Mesenchymal stem cell (in vitro differentiated cells and primary cell): Measurements from ENCODE around the gene CD4.

Source experiments
- DNase-seq: peaks from one replicate; pipeline ENCODE4 v3.0.0-alpha.2; 2013
- H2AFZ ChIP-seq: one replicate; pipeline ENCODE4 v1.6.1; 2013; ENCODE audit warnings: low read depth, mild to moderate bottlenecking, control low read depth, inconsistent platforms, low read length, moderate library complexity
- H2AK5ac ChIP-seq: 2 replicates; pipeline ENCODE4 v1.6.1; 2013; ENCODE audit warnings: low read length, moderate library complexity, mild to moderate bottlenecking, inconsistent platforms; ENCODE audit not compliant: severe bottlenecking
- H2BK120ac ChIP-seq: one replicate; pipeline ENCODE4 v1.6.1; 2013; ENCODE audit warnings: low read depth, mild to moderate bottlenecking, inconsistent platforms, low read length, moderate library complexity
- H2BK12ac ChIP-seq, 2 experiments: one replicate each; pipeline ENCODE4 v1.6.1; 2013; ENCODE audit warnings: inconsistent platforms in 2 of 2, low read length in 2 of 2, mild to moderate bottlenecking in 2 of 2, moderate library complexity in 2 of 2, control low read depth in 1 of 2
- H2BK15ac ChIP-seq: one replicate; pipeline ENCODE4 v1.6.1; 2013; ENCODE audit warnings: mild to moderate bottlenecking, low read depth, inconsistent platforms; ENCODE audit not compliant: poor library complexity, severe bottlenecking
- H2BK5ac ChIP-seq: 2 replicates; pipeline ENCODE4 v1.6.1; 2013; ENCODE audit warnings: low read depth, mild to moderate bottlenecking, low read length, control low read depth, inconsistent platforms; ENCODE audit not compliant: poor library complexity, severe bottlenecking
- H3K14ac ChIP-seq, 2 experiments: one replicate each; pipeline ENCODE4 v1.6.1; 2013; ENCODE audit warnings: inconsistent platforms in 2 of 2, low read length in 2 of 2, control low read depth in 1 of 2, mild to moderate bottlenecking in 1 of 2, moderate library complexity in 1 of 2
- H3K18ac ChIP-seq, 2 experiments: one replicate each; pipeline ENCODE4 v1.6.1; 2013; ENCODE audit warnings: inconsistent platforms in 2 of 2, low read length in 2 of 2, control low read depth in 1 of 2, low read depth in 1 of 2, mild to moderate bottlenecking in 1 of 2
- H3K23ac ChIP-seq, 2 experiments: one replicate each; pipeline ENCODE4 v1.6.1; 2013; ENCODE audit warnings: inconsistent platforms in 2 of 2, low read length in 2 of 2, mild to moderate bottlenecking in 2 of 2, moderate library complexity in 2 of 2, control low read depth in 1 of 2
- H3K27ac ChIP-seq: 2 replicates; pipeline ENCODE4 v1.5.1; 2013; ENCODE audit warnings: mild to moderate bottlenecking, moderate library complexity, low read length, control low read depth, inconsistent platforms; ENCODE audit not compliant: poor library complexity, severe bottlenecking
- H3K27me3 ChIP-seq, 2 experiments: 2 replicates each; pipeline versions ENCODE4 v1.6.1 to v1.7.0; 2013; ENCODE audit warnings: low read length in 2 of 2, mild to moderate bottlenecking in 2 of 2, moderate library complexity in 2 of 2, control low read depth in 1 of 2, inconsistent platforms in 1 of 2; ENCODE audit not compliant: control insufficient read depth in 1 of 2, insufficient read depth in 1 of 2
- H3K36me3 ChIP-seq, 2 experiments: 2 replicates each; pipeline versions ENCODE4 v1.6.1 to v1.7.0; 2013; ENCODE audit warnings: low read length in 2 of 2, control low read depth in 1 of 2, inconsistent platforms in 1 of 2, low read depth in 1 of 2, mild to moderate bottlenecking in 1 of 2; ENCODE audit not compliant: insufficient read depth in 2 of 2, control insufficient read depth in 1 of 2
- H3K4ac ChIP-seq, 2 experiments: one replicate each; pipeline ENCODE4 v1.6.1; 2013; ENCODE audit warnings: inconsistent platforms in 2 of 2, low read length in 2 of 2, mild to moderate bottlenecking in 2 of 2, moderate library complexity in 2 of 2, control low read depth in 1 of 2, low read depth in 1 of 2
- H3K4me1 ChIP-seq: 2 replicates; pipeline ENCODE4 v1.6.1; 2013; ENCODE audit warnings: low read depth, low read length, control low read depth; ENCODE audit not compliant: control insufficient read depth, insufficient read depth
- H3K4me2 ChIP-seq: 2 replicates; pipeline ENCODE4 v1.6.1; 2013; ENCODE audit warnings: low read length, mild to moderate bottlenecking, inconsistent platforms; ENCODE audit not compliant: poor library complexity, severe bottlenecking
- H3K4me3 ChIP-seq, 2 experiments: 2 replicates each; pipeline versions ENCODE4 v1.5.1 to v1.7.0; 2013; ENCODE audit warnings: low read length in 2 of 2, mild to moderate bottlenecking in 2 of 2, control low read depth in 1 of 2, low read depth in 1 of 2; ENCODE audit not compliant: insufficient read depth in 1 of 2
- H3K79me1 ChIP-seq: replicated peaks from 2 replicates; pipeline ENCODE4 v1.6.1; 2013; ENCODE audit warnings: mild to moderate bottlenecking, control low read depth, low read length, inconsistent platforms; ENCODE audit not compliant: poor library complexity, severe bottlenecking
- H3K9ac ChIP-seq: 2 replicates; pipeline ENCODE4 v1.7.0; 2013; ENCODE audit warnings: mild to moderate bottlenecking, low read length, moderate library complexity
- H3K9me3 ChIP-seq: 2 replicates; pipeline ENCODE4 v1.7.0; 2013; ENCODE audit warnings: mild to moderate bottlenecking, low read length; ENCODE audit not compliant: control insufficient read depth
- H4K8ac ChIP-seq: one replicate; pipeline ENCODE4 v1.6.1; 2013; ENCODE audit warnings: inconsistent platforms, mild to moderate bottlenecking, low read length, moderate library complexity
- H4K91ac ChIP-seq: one replicate; pipeline ENCODE4 v1.6.1; 2013; ENCODE audit warnings: mild to moderate bottlenecking, low read length, inconsistent platforms
- WGBS: methylation state at CpG from one replicate; pipeline ENCODE4 v1.1.7; 2013; ENCODE audit warnings: mixed read lengths; 5-methylcytosine and 5-hydroxymethylcytosine counted together

Gene CD4

DNA sequence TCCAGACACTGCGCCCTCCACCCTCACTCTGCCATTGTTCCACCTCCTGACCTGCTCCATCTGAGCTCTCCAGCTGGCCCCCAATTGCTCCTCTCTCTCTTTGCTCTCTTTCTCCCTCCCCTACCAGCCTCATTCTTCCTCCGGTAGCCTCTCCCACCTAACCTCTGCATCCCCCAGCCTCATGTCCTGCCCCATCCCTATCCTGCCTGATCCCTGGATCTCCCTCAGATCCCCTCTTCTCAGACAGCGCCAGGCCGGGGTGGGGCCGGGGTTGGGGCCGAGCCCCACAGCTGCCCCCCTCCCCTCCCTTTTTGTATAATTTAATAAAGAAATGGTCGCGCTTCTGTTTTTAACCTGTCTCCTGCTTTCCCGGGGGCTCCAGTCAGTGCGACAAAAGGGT lies 18.7 kb upstream of the CD4 start:
- H3K4me1 ChIP-seq = peaks cover 36% of the 10 kb centered on the region
- H4K8ac ChIP-seq = no peak overlapping the region
- no peak overlapping the region for H2AFZ ChIP-seq
- no peak overlapping the region for H2AK5ac ChIP-seq
- no peak overlapping the region for H2BK120ac ChIP-seq
- no peak overlapping the region for H2BK15ac ChIP-seq
- 94% methylated on average over 6 of the region's 10 CpGs for WGBS
- no peak overlapping the region for H3K18ac ChIP-seq
- H3K4me3 ChIP-seq = no peak overlapping the region
- no peaks in the 10 kb centered on the region for H3K9me3 ChIP-seq
- peaks cover 18 to 47% of the 10 kb centered on the region in 2 experiments for H3K36me3 ChIP-seq
- no peak overlapping the region for H3K4ac ChIP-seq
- H3K4me2 ChIP-seq = no peak overlapping the region
- no peak overlapping the region for H4K91ac ChIP-seq
- H3K27me3 ChIP-seq = peaks cover 21 to 23% of the 10 kb centered on the region in 2 experiments
- H3K9ac ChIP-seq = peak overlapping the region; percentile 23
- no peak overlapping the region for H3K27ac ChIP-seq
- H3K14ac ChIP-seq = no peak overlapping the region
- DNase-seq = no peak
- no peak overlapping the region for H2BK5ac ChIP-seq
- H2BK12ac ChIP-seq = no peak overlapping the region
- H3K23ac ChIP-seq = no peak overlapping the region
- peaks cover 6% of the 10 kb centered on the region for H3K79me1 ChIP-seq

DNA sequence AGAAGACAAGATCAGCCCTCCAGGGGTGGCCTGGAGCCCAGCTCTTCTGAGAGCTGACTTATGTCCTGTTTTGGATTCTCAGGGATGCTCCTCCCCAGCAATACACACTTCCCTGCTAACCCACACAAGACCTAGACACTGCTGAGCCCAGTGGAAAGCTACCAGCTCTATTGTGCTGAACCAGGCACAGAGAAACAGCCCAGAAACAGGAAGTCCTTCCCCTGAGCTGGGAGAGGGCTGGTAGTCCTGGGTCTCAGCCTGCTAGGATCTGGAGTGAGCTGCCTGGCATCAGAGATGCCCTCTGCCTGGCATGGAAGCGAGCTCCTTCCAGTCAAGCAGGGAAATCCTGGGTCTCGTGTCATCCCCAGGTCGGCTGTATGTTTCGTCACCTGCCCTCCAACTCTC lies 18.2 kb upstream of the CD4 start:
- Histone ChIP-seq H4K91ac (no peak overlapping the region), H3K14ac (no peak overlapping the region), H2BK5ac (no peak overlapping the region), H3K27me3 (peaks cover 21 to 23% of the 10 kb centered on the region in 2 experiments), H3K27ac (no peak overlapping the region), H2BK15ac (no peak overlapping the region), H3K79me1 (peaks cover 6% of the 10 kb centered on the region), H3K9ac (peak overlapping the region; percentile 23), H2AK5ac (no peak overlapping the region), H3K36me3 (peaks cover 18 to 47% of the 10 kb centered on the region in 2 experiments), H3K9me3 (no peaks in the 10 kb centered on the region), H3K4ac (no peak overlapping the region), H2BK120ac (no peak overlapping the region), H4K8ac (no peak overlapping the region), H3K4me3 (no peak overlapping the region), H3K4me1 (peaks cover 33% of the 10 kb centered on the region), H2AFZ (no peak overlapping the region), H3K18ac (no peak overlapping the region), H3K4me2 (no peak overlapping the region), H2BK12ac (no peak overlapping the region), H3K23ac (no peak overlapping the region)
- peak; percentile 20 for DNase-seq
- WGBS = 96% methylated on average over 4 of the region's 4 CpGs

DNA sequence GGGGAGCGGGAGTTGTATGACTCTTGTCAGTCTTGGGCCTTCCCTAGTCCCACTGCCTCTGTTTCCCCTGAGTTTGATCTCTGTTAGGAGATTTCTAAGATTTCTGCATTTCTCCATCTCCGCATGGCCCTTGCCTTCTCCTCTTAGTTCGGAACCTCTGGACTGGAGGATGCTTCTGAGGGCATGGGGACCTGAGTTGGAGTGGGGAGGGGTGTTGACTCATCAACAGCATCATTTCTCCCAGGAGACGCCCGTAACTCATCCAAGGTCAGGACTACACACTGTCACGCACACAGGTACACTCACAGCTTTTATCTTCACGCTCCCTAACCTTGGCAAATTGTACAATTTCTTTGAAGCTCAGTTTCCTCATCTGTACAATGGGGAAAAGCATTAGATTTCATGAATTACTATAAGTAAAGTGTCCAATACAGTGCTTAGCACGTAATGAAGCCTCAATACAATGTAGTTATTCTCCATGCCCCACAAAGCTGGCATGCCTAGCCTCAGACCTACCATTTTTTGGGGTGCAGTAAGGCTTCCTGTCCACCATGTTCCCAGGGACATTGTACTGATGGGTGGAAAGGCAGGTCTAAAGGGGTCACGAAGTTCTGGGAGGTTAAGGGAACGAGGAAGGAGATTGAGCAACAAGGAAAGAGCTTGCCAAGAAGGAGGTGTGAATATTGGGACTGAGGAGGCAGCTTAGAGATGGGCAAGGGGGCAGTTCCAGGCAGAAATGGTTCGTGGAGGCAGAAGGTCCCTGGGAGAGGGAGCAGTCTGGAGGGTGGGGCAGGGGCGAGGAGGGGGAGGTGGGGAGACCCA lies 17.6 kb upstream of the CD4 start:
- Histone ChIP-seq H3K79me1 (peaks cover 6% of the 10 kb centered on the region), H2AFZ (no peak overlapping the region), H3K14ac (no peak overlapping the region), H3K4me3 (no peak overlapping the region), H3K9ac (peak overlapping the region; percentile 23), H3K9me3 (no peaks in the 10 kb centered on the region), H3K27me3 (peaks cover 21 to 23% of the 10 kb centered on the region in 2 experiments), H4K8ac (no peak overlapping the region), H3K18ac (no peak overlapping the region), H3K27ac (no peak overlapping the region), H3K36me3 (peaks cover 18 to 47% of the 10 kb centered on the region in 2 experiments), H4K91ac (no peak overlapping the region), H2BK120ac (no peak overlapping the region), H2BK12ac (no peak overlapping the region), H2AK5ac (no peak overlapping the region), H3K4ac (no peak overlapping the region), H2BK5ac (no peak overlapping the region), H3K4me1 (peaks cover 33% of the 10 kb centered on the region), H3K23ac (no peak overlapping the region), H2BK15ac (no peak overlapping the region), H3K4me2 (no peak overlapping the region)
- DNase-seq = no peak
- 64% methylated on average over 9 of the region's 12 CpGs for WGBS

DNA sequence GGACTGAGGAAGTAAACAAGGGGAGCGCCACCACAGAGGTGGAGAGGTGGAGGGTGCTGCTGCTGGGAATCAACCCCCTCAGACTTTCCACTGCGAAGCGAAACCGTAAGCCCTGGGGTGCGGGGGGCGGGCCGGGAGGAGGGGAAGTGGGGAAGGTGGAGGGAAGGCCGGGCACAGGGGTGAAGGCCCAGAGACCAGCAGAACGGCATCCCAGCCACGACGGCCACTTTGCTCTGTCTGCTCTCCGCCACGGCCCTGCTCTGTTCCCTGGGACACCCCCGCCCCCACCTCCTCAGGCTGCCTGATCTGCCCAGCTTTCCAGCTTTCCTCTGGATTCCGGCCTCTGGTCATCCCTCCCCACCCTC lies 17.0 kb upstream of the CD4 start, which contains the start of gene LAG3:
LAG3 (plus strand) TSS at position 190 of the 365 bp plus-strand sequence. CDS start 333 bp downstream, outside the sequence.
- no peak within 1 kb of the TSS for H3K4ac ChIP-seq
- H4K91ac ChIP-seq = no peak within 1 kb of the TSS
- H3K4me3 ChIP-seq = no peak within 1 kb of the TSS
- no peak within 1 kb of the TSS for H2AK5ac ChIP-seq
- no peak within 1 kb of the TSS for H3K4me2 ChIP-seq
- H4K8ac ChIP-seq = no peak within 1 kb of the TSS
- no peak for DNase-seq
- H3K9ac ChIP-seq = peak within 1 kb of the TSS; percentile 23
- 52% methylated on average over 9 of the region's 15 CpGs for WGBS
- H2AFZ ChIP-seq = no peak within 1 kb of the TSS
- peak within 1 kb of the TSS in 1 of 2 experiments; percentile 70 for H3K23ac ChIP-seq
- peak within 1 kb of the TSS in 1 of 2 experiments; percentile 49 for H3K18ac ChIP-seq
- H3K36me3 ChIP-seq = peaks cover 18 to 47% of the 10 kb centered on the region in 2 experiments
- H3K14ac ChIP-seq = peak within 1 kb of the TSS in 1 of 2 experiments; percentile 29
- H2BK12ac ChIP-seq = peak within 1 kb of the TSS in 1 of 2 experiments; percentile 31
- H3K27ac ChIP-seq = no peak within 1 kb of the TSS
- no peak within 1 kb of the TSS for H2BK15ac ChIP-seq
- no peak within 1 kb of the TSS for H2BK120ac ChIP-seq
- H3K4me1 ChIP-seq = peaks cover 33% of the 10 kb centered on the region
- H2BK5ac ChIP-seq = no peak within 1 kb of the TSS
- no peaks in the 10 kb centered on the region for H3K9me3 ChIP-seq
- H3K27me3 ChIP-seq = peaks cover 24 to 27% of the 10 kb centered on the region in 2 experiments
- peaks cover 6% of the 10 kb centered on the region for H3K79me1 ChIP-seq
